ENCODE measurements around the gene SAMM50. TPM values are rescaled to one million over a fixed set of nuclear protein-coding genes. Genes with fewer than 3 reads are reported as not detected.

The SAMM50 gene
- total RNA-seq, 1 donor from 2014 or later = 73.1 TPM

DNA sequence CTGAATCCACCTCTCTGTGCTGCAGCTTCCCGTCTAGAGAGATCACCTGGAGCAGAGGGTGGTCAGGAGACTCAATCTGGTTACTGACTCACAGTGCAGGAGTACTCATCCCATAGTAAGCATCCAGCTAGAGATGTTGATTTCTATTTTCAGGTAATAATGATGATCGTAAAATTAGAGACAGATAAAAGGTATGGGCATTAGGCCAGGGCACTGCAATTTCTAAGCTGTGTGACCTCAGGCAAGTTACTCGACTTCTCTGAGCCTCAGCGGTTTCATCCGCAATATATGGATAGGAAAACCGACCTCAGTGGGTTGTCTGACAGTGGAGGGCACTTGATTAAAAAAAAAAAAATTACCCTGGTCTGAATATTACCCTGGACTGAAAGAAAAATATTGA, 13.8 kb upstream of the SAMM50 start:
- ATAC-seq = no peak
- intact Hi-C loops (cut with DNase I) = no loop called here
- DNase-seq (ENCODE audit: missing footprints) = no peak

DNA sequence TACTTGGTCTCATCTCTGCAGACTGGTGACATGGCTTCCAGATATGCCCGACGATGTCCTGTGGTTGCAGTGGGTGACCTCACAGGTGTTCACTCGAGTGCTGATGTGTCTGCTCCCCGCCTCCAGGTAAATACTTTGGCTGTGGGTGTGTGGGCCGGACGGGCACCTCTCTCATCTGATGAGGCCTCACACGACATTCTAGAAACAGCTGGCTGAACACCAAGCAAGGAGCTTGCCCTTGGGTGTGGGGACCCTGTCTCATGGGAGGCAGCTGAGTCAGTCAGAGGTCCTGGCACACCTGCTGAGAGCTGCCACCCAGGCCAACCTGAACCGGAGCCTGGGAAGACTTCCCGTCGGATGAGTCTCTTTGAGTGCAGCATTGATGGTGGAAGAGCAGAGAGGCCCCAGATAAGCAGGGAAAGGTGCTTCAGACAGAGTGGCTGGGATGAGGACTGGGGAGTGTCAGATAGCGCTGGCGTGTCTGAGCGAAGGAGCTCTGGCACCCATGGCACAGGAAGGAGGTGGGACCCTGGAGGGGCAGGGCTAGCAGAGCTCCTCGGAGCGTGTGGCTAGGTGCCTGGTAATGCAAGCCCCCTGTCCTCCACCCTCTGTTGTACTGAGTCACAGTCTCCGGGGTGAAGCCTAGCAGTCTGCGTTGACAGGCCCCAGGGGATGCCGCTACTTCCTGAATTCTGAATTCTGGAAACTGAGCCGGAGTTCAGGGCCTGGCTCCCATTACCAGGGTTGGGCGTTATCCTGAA, 10.4 kb upstream of the SAMM50 start:
- DNase-seq (ENCODE audit: missing footprints) (no peak), ATAC-seq (no peak)
- intact Hi-C loops (cut with DNase I) = no loop called here

- intact Hi-C loops (cut with DNase I) = no loop called here
- ATAC-seq (peak; percentile 65), DNase-seq (ENCODE audit: missing footprints) (no peak)
Observed at GRCh38 chr22:43945632-43946383, 9.4 kb upstream of the SAMM50 start.

- intact Hi-C loops (cut with DNase I) = no loop called here
- DNase-seq (ENCODE audit: missing footprints) = no peak
- ATAC-seq = no peak
Observed at GRCh38 chr22:43946384-43946667, 8.9 kb upstream of the SAMM50 start.

DNA sequence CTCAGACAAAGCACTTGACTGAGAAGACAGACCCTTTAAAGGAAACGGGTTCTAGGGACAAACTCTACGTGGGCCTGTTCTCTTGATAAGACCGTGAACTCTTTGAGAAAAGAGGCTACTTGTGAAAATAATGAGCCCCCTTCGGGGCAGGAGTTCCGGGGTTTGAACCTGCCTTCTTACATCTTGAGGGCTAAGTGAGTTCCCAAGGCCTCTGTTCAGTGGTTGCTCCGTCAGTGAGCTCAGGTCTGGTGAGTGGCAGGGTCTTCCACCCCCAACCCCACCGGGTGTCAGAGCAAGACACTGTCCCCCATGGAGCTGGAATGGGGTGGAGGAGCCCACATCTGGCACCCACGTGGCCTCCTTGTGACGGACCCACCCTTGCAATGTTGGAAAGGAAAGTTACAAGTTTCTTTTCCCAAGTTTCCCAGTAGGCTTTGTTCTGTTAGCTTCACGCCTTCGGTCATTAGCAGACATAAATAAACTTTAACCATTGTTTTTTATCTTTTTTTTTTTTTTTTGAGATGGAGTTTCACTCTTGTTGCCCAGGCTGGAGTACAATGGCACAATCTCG, 6.3 kb upstream of the SAMM50 start:
- no peak for DNase-seq (ENCODE audit: missing footprints)
- intact Hi-C loops (cut with DNase I) = no loop called here
- ATAC-seq = no peak

DNA sequence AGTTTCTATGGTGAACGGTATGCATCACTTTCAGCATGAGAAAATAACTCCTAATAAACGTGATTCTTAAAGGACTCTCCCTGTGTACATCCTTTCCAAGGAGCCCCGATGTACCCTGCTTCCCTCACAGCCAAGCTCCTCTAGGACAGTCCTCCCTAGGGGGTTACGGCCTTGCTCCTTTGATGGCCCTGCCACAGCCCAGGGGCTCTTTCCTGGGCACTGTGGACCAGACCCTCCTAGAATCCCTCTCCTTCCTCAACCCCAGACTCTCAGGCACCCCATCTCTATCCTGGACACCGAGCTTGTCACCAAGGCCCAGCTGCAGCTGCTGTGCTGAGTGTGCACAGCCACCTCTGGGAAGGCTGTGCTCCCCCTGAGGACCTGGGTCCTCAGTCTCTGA, 3.9 kb upstream of the SAMM50 start:
- intact Hi-C loops (cut with DNase I) = no loop called here
- ATAC-seq = no peak
- no peak for DNase-seq (ENCODE audit: missing footprints)

DNA sequence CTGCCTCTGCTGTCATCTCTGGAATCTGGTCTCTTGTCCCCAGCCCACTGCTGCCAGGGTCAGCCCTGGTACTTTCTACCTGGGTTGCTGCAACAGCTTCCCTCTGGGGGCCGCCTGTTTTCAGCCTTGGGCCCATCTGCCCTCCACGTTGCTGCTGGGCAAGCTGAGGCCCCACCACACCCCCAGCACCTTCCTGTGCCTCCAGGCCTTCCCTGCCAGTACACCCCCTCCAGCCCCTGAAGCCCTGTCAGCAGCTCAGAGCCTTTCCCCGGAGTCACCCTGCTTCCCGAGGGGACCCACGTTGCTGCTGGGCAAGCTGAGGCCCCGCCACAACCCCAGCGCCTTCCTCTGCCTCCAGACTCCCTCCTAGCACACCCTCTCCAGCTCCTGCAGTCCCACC, 3.3 kb upstream of the SAMM50 start:
- intact Hi-C loops (cut with DNase I) = no loop called here
- no peak for ATAC-seq

GRCh38 chr22:43953988-43954785, 1.1 kb upstream of the SAMM50 start:
- intact Hi-C loops (cut with DNase I) = no loop called here
- DNase-seq (ENCODE audit: missing footprints) (no peak), ATAC-seq (no peak)

More for the DNA sequence above, 3.3 kb upstream of the SAMM50 start:
- no peak for DNase-seq (ENCODE audit: missing footprints)

DNA sequence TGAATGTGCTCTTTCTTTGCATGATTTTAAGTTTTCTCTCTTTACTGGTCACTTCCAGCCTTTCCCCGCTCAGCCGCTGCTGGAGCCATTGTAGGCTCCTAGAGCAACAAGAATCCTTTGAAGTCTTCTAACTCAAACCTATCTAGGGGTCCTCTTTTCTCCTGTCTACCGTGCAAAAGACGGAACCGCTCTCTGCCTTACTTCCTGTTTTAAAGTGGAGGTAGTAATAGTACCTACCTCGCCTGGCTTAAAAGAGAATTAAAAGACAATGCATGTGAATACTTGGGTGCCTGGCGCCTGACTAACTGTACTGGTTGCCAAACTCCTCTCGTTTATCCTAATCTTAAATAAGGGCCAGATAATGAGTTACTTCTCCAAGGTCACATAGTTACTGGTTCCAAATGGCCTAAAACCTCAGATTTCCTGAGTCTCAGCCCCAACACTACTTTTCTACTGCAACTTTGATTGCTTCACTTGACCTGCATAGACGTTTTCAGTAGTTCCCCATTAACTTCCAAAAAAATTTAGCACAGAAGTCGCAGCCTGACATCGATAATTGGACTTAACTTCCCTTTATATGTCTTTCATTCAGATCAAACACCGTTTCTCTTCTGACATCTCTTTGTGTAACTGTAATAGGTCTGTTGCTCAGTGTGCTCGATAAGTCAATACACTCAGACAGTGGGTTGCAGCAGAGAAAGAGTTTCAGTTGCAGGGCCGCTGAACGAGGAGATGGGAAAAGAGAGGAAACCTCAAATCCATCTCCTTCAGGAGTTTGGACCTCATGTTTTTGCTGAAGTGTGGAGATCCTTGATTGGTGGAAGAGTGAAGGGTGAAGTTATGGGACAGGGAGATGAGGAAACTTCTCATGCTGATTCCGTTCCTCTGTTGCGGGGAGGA, 891 bp downstream of the SAMM50 start:
- intact Hi-C loops (cut with DNase I) = no loop called here
- DNase-seq (ENCODE audit: missing footprints) (no peak), ATAC-seq (no peak)

DNA sequence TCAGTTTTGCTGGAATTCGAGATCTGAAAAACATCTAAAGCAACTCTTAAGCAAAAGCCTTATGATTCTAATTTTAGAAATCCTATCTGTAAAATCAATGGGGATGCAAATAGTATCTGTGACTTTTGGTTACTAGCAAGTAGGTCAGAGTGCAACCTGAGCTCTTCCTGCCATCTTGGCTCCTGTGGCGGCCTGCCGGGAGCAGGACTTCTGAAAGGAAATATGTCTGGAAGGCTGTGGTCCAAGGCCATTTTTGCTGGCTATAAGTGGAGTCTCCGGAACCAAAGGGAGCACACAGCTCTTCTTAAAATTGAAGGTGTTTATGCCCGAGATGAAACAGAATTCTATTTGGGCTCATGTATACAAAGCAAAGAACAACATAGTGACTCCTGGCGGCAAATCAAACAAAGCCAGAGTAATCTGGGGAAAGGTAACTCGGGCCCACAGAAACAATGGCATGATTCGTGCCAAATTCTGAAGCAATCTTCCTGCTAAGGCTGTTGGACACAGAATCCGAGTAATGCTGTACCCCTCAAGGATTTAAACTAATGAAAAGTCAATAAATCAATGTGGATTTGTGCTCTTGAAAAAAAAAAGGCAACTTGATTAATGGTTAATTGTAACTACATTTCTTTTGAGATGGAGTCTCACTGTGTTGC, 1.7 kb downstream of the SAMM50 start:
- ATAC-seq (no peak), DNase-seq (ENCODE audit: missing footprints) (no peak)
- intact Hi-C loops (cut with DNase I) = no loop called here

- DNase-seq (ENCODE audit: missing footprints) = no peak
- intact Hi-C loops (cut with DNase I) = no loop called here
- ATAC-seq = no peak
Observed at GRCh38 chr22:43957871-43958270, 2.6 kb downstream of the SAMM50 start.

DNA sequence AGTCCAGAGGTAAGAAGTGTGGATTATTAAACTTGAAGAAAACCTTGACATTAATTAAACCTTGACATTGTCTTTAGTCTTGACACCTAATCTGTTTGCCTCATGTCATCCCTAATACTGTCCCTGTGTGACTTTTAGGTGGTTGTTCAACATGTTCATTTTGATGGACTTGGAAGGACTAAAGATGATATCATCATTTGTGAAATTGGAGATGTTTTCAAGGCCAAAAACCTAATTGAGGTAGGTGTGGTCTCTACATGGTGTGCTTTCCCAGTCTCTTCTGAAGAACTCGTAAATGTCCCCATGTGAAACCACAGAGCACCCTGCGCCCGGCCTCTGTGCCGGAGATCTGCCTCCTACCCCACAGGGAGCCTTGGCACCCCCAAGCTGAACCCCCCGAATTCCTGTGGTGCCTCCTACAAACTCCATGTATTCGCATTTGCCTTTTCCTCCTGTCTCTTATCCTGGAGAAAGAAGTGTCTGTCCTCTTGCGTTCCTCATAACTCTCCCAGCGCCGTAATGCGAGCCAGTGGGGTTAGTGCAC, 9.1 kb downstream of the SAMM50 start:
- DNase-seq (ENCODE audit: missing footprints) = no peak
- intact Hi-C loops (cut with DNase I) = no loop called here
- no peak for ATAC-seq

- no peak for ATAC-seq
- intact Hi-C loops (cut with DNase I) = no loop called here
- no peak for DNase-seq (ENCODE audit: missing footprints)
Observed at GRCh38 chr22:43967069-43967468, 11.8 kb downstream of the SAMM50 start.

GRCh38 chr22:43968614-43969013, 13.4 kb downstream of the SAMM50 start:
- intact Hi-C loops (cut with DNase I) = no loop called here
- no peak for ATAC-seq
- DNase-seq (ENCODE audit: missing footprints) = no peak

- intact Hi-C loops (cut with DNase I) = no loop called here
- DNase-seq (ENCODE audit: missing footprints) (no peak), ATAC-seq (no peak)
Observed at GRCh38 chr22:43969021-43969878, 14.0 kb downstream of the SAMM50 start.

- ATAC-seq (no peak), DNase-seq (ENCODE audit: missing footprints) (no peak)
- intact Hi-C loops (cut with DNase I) = no loop called here
Observed at GRCh38 chr22:43969989-43970755, 14.9 kb downstream of the SAMM50 start.

All from Right ventricle myocardium inferior (tissue), 1 donor.